C4-2B (cell line): ENCODE data around the gene KCNS1.

Source experiments
- H3K27ac ChIP-seq: fragments of 450-650 bp; 2 replicates; pipeline ENCODE4 v1.5.1; 2017
- ZFX ChIP-seq: fragments of 450-650 bp; IDR thresholded peaks from 2 replicates; pipeline ENCODE4 v1.6.1; 2017
- TF ChIP-seq, protein P1 (sequence below): fragments of 450-650 bp; conservative IDR thresholded peaks from 2 replicates; pipeline ENCODE4 v1.5.1; 2017; ENCODE audit warnings: mild to moderate bottlenecking

KCNS1 gene

DNA sequence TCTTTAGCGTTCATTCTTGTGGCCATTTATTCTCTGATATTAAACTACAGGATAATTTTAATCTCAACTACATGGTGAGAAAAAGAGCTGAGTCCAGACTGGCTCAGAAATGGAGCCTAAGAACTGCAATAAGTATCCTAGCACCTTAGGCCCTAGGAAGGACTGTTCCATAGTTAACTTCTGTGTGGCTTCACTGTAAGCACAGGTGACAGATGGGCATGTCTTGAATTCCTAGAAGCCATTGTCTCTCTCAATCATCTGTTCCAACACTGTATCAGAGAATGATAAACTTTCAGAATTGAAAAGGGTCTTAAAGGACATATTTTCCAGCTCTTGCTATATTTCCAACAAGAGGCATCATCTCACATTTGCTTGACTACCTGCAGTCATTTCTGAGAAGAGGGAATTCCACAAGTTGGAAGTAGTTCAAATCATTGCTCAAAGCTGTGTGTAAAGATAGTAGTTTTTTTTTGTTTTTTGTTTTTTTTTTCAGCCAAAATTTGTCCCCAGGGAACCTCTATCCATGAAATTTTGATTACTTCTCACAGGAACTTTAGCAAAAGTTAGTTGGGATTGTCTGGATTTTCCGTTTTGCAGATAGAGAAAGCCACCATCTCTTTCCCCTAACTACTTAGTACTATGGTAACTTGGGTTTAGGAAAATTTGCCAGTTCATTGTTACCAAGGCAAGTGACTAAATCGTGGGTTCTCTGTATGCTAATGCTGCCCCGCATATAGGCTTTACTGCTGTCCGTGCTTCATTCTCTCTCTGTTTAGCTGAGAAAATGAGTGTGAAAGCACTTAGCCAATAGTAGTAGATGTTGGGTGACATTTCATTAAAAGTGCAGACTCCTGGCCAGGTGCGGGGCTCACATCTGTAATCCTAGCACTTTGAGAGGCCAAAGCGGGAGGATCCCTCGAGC, 47.2 kb downstream of the KCNS1 start:
- H3K27ac ChIP-seq, result no peak overlapping the region; the same call in 1 of the 2 replicates
- TF ChIP-seq, protein P1, sequence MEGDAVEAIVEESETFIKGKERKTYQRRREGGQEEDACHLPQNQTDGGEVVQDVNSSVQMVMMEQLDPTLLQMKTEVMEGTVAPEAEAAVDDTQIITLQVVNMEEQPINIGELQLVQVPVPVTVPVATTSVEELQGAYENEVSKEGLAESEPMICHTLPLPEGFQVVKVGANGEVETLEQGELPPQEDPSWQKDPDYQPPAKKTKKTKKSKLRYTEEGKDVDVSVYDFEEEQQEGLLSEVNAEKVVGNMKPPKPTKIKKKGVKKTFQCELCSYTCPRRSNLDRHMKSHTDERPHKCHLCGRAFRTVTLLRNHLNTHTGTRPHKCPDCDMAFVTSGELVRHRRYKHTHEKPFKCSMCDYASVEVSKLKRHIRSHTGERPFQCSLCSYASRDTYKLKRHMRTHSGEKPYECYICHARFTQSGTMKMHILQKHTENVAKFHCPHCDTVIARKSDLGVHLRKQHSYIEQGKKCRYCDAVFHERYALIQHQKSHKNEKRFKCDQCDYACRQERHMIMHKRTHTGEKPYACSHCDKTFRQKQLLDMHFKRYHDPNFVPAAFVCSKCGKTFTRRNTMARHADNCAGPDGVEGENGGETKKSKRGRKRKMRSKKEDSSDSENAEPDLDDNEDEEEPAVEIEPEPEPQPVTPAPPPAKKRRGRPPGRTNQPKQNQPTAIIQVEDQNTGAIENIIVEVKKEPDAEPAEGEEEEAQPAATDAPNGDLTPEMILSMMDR, result no peak
- TF ChIP-seq ZFX, result no peak

DNA sequence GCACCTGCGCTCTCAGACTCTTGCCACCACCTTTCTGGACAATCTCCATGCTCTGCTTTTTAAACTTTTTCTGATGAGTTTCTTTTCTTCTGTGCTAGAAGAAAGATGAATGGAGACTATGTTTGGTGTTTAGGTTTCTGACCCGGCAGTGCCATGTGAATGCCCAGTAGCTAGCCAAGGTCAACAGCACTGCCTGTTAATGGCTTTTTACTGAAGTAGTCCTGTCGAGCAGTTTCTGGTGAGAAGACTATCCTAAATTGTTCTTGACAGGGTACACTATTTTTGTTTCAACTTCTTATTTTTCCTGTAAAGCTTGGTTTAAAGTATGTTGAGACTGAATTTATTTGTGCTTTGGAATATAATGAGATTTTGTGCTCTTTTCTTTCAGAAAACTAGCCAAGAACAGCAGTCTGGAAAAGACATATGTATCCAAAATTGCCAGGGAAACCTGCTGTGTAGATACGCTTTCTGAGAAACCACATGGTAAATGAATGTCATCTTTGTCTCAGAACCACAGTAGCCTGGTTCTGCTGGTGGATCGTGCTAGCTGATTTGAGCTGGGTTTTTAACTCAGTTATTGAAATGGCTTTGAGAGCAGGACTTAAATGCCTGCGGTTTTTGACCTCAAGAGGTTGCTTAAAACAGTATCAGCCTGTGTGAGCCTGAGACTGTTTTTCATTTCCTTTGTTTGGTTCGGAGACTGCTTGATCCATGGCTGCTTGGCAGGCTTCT, 48.1 kb downstream of the KCNS1 start:
- TF ChIP-seq, protein P1, result no peak
- TF ChIP-seq ZFX, result no peak
- H3K27ac ChIP-seq, result no peak overlapping the region; the same call in 1 of the 2 replicates

DNA sequence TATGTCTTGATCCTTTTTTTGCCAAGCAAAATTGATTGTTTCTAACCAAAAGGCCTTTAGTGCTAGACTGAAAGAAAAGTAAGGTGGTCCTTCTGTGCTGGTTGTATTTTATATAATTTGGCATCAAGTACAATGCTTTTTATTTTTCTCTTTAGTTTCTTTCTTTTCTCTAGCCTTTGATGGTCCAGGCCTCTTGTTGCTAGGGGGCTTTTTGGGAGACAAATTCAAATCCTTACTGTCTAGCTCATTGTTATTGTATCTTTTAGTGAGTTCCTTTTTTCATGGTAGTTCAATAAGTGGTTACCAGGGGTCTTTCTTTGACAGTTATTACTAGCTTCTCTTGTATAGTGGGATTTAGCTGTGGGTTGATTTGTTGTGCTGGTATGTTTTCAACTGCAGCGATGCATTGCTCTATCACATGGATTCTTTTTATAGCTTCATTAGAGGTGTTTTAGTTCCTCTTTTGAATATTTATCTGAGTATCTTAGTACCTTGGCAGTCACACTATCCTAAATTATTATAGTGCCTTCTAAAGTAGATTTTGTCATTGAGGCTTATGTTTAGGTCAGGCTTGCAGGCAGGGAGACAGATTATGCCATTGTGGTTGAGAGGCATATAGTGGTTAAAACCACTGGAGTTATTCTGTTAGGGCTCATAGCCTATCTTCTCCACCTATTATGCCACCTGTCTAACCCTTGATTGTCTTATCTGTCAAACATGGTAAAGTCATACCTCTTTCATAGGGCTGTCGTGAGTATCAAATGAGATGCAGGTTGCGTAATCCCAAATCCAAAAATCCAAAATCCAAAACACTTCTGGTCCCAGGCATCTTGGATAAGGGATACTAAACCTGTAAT, 49.5 kb downstream of the KCNS1 start:
- no peak for TF ChIP-seq ZFX
- H3K27ac ChIP-seq, result no peak overlapping the region

DNA sequence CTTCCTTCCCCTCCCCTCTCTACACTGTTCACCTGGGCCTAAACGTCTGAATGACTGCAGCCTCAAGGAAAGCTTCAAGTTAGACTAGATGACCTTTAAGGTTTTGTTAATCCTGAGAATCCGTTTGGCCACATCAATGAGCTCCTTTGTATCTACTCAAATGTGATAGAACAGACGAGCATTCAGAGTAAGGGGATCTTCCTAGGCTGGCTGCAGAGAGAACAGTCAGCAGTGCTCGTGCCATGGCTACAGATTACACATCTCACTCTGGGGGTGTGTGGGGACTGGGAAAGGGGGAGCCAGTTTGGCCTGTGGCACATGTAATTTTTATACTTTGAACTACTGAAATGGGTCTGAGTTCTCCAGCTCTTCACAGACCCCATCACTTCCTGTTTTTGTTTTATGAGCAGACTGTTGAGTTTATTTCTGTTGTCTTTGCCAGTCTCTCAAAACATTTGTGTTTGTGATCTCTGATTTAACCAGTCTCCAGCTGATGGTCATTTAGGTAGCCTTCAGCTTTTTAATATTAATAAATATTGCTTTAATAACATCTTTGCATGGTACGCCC, 50.9 kb downstream of the KCNS1 start:
- H3K27ac ChIP-seq, result no peak overlapping the region
- no peak for TF ChIP-seq ZFX
- TF ChIP-seq, protein P1, result no peak

DNA sequence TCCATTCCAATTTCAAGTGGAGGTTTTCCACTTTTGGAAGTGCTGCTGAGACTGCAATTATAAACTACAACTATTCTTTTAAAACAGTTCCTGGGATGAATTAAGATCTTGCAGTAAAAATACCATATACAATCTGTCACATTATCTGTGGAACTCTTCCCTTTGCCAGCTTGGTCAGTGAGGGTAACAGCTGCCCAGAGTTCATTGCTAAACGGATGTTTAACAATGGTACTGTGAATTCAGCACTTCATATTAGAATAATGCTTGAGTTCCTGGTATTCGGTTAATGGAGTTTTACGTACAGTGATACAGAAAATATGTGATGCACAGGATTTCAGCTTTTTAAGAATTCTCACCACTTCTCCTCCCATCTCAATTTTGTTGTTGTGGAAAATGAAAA, 51.5 kb downstream of the KCNS1 start:
- H3K27ac ChIP-seq, result no peak overlapping the region
- TF ChIP-seq ZFX, result no peak
- TF ChIP-seq, protein P1, result no peak

DNA sequence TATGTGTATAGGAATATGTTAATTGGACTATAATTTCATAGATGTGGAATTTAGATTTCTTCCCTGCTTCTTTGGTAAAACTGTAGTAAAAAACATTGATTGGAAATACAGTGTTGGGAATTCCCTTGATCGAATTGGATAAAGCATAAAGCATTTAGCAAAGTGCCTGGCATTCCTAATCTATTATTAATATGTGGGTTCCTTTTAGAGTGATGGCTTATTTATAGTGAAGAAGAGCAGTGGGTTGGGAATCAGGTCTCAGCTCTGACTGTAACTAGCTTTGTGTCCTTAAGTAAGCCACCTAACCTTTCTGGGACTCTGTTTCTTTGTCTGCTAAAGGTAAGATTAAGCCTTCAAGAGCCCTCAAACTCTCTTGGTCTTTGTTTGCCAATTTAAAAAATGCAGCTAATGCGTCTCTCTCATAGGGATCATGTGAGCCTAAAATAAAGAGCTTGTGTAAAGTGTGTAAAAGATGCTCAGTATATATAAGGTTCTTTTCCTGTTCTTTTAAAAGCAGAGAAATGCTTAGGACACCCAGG, 53.3 kb downstream of the KCNS1 start:
- H3K27ac ChIP-seq, result no peak overlapping the region
- TF ChIP-seq, protein P1, result no peak
- TF ChIP-seq ZFX, result no peak

DNA sequence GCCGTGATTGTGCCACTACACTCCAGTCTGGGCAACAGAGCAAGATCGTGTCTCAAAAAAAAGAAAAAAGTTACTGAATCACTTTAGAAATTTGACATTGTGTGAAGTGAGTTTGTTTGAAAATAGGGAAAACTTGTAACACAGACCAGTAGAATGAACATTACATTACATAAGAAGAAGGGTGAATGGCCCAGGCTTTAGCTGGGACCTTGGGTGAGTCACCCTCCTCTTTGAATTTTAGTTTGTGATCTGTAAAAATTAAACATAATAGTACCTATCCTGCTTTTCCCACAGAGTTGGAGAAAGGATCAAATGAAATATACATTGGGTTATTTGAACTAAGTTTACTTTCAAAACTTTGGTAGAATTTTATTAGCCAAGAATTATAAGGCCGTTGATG, 56.3 kb downstream of the KCNS1 start:
- peak overlapping the region; percentile 80 for H3K27ac ChIP-seq
- TF ChIP-seq, protein P1, result no peak
- no peak for TF ChIP-seq ZFX
